HTERT RPE-1 (cell line): Measurements from ENCODE around the gene C15orf39.
"Not testable (repeated sequence)": the region's sequence is repeated elsewhere in the genome, so short reads cannot be mapped to it uniquely, and the experiment has no call there.

Experiments
- in situ Hi-C: fragments of 300-500 bp; cut with MboI; formaldehyde crosslinking; loops from 4 replicates; pipeline ENCODE4 v1.14.3; 2020; ENCODE audit warnings: low sequenced_read_pairs

Gene C15orf39

DNA sequence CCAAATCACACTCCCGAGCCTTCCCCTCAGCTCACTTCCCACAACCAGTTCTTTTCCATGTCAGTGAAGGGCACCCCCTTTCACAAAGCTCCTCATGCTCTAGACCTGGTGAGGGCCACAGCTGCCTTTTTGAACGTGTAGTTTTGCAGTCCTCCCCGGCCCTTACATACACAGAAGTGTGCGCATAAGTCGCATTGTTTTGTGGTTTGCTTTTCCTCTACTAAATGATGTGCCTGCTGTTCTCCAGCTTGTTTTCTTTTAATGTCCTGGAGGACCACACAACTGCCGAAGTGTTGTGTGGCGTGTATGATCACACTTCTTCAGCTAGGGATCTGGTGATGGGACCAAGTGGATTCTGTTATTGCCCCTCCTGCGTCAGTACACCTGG, 7.6 kb downstream of the C15orf39 start:
- in situ Hi-C loops: no loop called here

DNA sequence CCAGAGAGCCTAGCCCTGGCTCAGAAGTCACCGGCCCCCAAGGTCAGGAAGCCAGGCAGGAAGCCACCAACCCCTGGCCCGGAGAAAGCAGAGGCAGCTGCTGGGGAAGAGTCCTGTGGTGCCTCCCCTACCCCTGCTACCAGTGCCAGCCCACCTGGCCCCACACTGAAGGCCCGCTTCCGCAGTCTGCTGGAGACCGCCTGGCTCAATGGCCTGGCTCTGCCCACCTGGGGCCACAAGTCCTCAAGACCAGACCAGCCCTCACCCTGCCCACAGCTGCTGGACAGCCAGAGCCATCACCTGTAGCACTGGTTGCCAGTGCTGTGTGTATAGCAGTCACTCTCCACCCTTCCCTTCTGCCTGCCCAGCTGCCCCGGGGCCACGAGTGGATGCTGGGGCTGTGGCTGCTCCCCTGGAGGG, 9.1 kb downstream of the C15orf39 start:
- in situ Hi-C loops: no loop called here

DNA sequence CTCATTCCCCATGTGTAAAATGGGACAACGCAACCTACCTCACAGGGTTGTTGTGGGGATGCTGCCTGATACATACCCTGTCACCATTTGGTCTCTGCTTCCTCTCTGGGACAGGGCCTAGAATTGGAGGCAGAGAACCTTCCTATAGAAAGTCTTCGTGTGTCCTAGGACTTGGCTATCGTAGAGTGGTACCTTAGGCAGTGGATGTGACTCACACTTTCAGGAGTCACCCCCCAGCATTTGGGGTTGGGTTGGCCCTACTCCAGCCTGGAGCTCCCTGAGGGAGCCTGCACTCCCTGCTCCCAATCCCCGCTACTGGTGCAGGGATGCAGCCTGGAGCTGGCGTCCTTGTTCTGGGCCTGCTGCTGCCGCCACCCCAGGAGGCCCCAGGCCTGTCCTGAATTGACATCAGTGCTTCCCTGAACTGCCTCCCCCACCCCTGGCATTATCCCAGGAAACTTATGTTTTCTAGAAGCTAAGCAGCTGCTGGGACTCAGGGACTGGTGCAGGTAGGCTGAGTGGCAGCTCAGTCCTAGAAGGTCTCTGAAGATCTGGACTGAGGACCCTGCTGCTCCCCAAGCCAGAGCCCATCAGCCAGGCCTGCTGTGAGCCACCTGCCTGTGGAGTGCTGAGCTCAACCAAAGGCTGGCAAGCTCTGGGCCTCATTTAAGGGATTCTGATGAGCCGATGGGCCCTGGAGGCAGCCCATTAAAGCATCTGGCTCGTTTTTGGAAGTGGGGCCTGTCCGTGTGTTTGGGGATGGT, 9.9 kb downstream of the C15orf39 start:
- in situ Hi-C loops: no loop called here

DNA sequence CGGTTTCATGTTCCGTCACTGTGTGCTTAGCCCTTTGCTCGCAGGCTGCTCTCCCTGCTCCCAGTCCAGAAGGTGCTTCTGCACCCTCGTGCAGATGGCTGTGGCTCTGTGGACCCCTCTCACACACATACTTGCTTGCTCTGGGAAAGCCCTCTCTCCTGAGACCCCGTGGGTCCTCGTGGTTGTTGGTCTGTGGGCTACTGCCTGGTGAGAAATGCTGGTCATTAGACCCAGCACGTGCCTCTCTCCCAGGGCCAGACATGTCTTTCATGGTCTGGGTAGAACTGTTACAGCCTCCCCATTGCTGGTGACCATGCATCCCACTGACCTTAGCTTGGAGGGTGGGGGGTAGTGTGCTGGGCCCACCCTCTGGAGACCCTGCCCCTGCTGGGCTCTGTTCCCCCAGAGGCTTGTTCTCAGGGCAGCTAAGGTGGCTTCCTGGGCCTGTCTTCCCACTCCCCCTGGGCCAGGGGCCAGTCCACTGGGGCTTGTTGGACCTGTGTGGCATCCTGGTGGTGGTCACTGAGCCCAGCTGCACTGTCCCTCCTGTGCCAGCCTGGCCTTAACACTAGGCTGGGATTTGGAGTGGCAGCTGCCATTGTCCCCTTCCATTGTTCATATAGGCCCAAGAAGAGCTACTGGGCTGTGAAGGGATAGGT, 10.6 kb downstream of the C15orf39 start:
- in situ Hi-C loops: no loop called here

DNA sequence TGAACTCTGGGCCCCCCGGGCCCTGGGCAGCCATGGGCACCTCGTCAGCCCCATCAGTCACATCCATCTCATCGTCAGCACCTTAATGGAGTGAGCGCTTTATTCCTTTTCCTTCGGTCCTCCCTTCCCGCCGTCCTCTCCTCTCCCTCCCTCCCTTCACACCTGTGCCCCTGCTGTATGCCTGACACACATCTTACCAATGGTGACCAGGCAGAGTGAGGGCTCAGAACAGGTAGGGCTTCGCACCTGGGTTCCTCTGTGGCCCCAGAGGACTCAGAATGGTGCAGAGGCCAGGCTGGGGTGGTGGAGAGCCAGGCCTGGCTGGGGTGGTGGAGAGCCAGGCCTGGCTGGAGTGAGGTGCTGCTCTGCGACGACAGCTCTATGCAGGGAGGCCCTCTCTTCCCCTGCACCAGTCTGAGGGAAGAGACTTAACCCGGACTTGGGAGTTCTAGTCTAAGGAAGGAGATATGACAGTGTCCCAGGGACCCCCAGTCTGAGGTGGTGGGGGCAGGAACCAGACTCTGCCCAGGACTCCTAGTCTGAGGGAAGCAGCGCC, 11.6 kb downstream of the C15orf39 start:
- in situ Hi-C loops: no loop called here

DNA sequence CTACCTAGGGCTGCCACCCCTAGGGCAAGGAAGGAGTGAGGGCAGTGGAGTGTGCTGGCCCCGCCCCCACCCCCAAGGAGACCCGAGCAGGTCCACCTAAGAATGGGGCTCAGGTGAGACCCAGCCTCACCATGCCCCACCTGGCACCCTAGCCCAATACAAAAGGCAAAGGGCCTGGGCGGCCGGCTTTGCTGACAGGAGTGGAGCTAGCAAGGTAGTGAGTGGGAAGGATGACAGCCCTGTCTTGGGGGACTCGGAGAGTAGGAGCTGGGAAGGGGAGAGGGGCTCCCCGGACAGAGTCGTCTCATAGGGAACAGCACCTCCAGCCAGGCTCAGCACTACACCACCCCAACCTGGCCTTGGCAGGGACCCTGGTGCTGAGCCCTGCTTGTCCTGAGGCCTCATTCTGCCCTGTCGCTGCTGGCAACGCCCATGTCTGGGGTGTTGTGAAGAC, 12.1 kb downstream of the C15orf39 start:
- in situ Hi-C loops: no loop called here

DNA sequence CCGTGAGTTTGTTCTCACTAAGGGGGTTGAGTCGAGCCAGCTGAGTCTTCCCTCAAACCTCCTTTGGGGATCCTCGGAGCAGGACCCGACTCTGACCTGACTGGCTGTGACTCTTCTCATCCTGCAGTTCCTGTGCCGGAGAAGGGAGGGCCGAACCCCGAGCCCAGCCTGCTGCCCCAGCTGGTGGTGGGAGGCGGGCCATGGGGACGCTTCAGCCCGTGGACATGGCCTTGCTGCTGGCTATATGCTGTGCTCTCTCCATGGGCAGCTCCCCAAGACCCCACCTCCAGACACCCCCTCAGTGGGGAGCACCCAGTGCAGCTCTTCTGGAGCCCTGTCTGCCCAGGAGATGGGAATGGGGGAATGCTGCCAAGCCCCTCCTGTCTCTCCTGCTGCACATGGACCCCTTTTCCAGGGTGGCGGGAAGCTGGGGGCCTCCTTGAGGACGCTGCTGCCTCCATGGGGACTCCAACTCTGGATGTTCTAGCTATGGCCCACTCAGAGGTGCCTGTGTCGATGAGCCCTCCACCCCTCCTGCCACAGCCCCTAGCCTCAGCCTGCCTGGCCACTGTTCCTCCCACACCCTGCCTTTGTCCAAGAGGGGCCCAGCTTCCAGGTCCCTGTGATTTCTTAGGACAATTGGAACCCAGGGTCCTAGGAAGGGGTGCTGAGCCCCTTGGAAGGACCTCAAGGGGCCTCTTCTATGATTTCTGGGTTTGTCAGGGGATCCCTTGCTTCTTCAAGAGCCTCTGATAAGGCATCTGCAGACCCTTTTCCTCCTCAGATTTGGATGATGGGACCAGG, 12.8 kb downstream of the C15orf39 start:
- in situ Hi-C loops: no loop called here

GRCh38 chr15:75215107-75216004, 13.7 kb downstream of the C15orf39 start:
- in situ Hi-C loops: no loop called here

GRCh38 chr15:75217012-75217411, 15.3 kb downstream of the C15orf39 start:
- in situ Hi-C loops: no loop called here

GRCh38 chr15:75217574-75217973, 15.9 kb downstream of the C15orf39 start:
- in situ Hi-C loops: not testable (repeated sequence)

- in situ Hi-C loops: not testable (repeated sequence)
Measured at GRCh38 chr15:75219507-75219929, 17.8 kb downstream of the C15orf39 start.

GRCh38 chr15:75223688-75224087, 22.0 kb downstream of the C15orf39 start:
- in situ Hi-C loops: no loop called here

DNA sequence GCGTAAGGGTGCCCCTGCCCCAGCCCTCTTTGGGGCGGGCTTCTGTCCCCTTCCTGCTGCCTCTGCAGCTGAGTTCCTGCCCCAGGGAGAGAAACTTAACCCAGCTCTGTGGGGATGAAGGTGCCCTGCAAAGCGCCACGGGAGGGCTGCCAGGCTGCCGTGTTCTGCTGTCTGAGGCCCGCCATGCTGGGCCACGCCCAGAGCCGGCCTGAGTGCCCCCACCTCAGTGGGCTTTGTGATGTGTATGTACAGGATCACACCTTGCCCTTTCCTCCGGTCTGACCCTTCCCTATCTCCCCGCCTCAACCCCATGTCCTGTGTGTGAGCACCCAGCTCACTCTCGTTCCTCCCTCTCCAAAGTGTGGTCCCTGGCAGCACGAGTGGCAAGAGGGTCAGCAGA, 22.6 kb downstream of the C15orf39 start:
- in situ Hi-C loops: no loop called here

GRCh38 chr15:75225102-75225836, 23.6 kb downstream of the C15orf39 start:
- in situ Hi-C loops: not testable (repeated sequence)

GRCh38 chr15:75225951-75226732, 24.5 kb downstream of the C15orf39 start:
- in situ Hi-C loops: no loop called here

DNA sequence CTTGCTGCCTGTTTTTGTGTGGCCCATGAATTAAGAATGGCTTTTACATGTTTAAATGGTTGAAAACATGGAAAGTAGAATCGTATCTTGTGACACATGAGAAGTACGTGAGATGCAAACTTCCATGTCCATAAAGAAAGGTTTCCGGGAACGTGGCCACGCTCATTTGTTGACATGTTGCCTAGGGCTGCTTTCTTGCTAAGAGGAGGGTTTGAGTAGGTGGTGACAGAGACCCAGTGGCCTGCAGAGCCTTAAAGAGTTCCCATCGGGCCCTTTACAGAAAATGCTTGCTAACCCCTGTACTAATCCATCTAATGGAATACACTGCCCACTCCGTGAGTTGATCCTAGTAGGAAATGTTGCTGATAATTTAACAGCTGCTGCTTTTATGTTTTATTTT, 25.4 kb downstream of the C15orf39 start:
- in situ Hi-C loops: not testable (repeated sequence)

DNA sequence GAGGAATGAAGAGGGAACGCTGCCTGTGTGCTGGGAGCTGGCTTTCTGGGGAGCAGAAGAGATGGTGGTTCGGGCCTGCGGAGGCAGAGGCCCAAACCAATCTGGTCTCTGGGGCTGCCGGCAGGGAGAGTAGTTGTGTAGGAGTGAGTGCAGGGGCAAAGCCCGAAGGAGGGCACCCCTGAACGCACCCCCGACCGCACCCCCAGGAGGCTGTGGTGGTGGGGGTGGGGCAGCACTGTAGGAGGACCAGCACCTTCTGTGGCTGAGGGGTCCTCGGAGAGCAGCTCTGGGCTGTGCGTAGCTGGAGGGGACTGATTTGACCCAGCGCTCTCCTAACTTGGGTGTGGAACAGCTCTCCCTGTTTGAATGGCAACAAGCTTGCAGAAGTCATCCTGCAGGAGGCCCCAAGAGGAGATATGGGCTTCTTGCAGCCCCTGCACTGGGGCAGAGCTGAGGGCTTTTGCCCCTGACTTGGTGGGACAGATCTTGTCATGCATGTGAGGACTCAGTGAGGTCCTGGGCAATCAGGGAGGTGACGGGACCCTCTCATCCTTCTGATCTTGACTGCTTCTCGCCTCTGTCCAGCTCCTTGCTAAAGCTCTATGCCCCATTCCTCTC, 26.1 kb downstream of the C15orf39 start:
- in situ Hi-C loops: no loop called here

GRCh38 chr15:75228787-75229186, 27.1 kb downstream of the C15orf39 start:
- in situ Hi-C loops: no loop called here
